PC-9 (cell line): ENCODE measurements around the gene AMER3.

Experiments used
- CTCF ChIP-seq: fragments of 200-600 bp; sonication (generic); conservative IDR thresholded peaks from 2 replicates; pipeline ENCODE4 v1.6.1; 2017; ENCODE audit warnings: mixed run types, antibody characterized with exemption, mild to moderate bottlenecking, moderate library complexity
- EZH2 ChIP-seq: fragments of 200-600 bp; sonication (generic); IDR thresholded peaks from 2 replicates; pipeline ENCODE4 v1.8.0; 2017; ENCODE audit warnings: antibody characterized with exemption, low read depth

GRCh38 chr2:130764821-130765115 is 9.4 kb downstream of the AMER3 start:
- TF ChIP-seq CTCF (no peak), EZH2 (no peak)
